Measurements from ENCODE around the gene IFT81.

DNA sequence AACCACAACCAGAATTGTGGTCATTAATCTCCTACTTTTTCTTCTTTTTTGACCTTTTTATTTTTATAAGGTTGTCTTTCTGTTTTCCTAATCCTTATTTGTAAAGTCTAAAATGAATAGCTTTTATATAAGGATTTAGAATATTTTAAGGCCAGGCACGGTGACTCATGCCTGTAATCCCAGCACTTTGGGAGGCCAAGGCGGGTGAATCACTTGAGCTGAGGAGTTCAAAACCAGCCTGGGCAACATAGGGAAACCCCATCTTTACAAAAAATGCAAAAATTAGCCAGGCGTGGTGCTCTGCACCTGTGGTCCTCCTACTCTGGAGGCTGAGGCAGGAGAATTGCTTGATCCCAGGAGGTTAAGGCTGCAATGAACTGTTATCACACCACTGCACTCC is 55.1 kb downstream of the IFT81 start:
- no peak for TF ChIP-seq GATA2 (IDR thresholded peaks at IDR 0.05; ENCODE audit: low read depth, low read length)
- no peak for TF ChIP-seq GATA3 (IDR thresholded peaks at IDR 0.05; ENCODE audit: low read depth, low read length)

All from SH-SY5Y (cell line).